Muscle layer of duodenum (tissue), 2 donors: ENCODE measurements around the gene CLDN3.
A peak's percentile ranks its signal among the peaks of the same experiment; 100 is the strongest.
"Not testable (repeated sequence)": the region's sequence is repeated elsewhere in the genome, so short reads cannot be mapped to it uniquely, and the experiment has no call there.

ENCODE experiments used
- H3K27ac ChIP-seq: one replicate; pipeline ENCODE4 v1.7.0; 2013; ENCODE audit warnings: mild to moderate bottlenecking, low read length
- H3K27me3 ChIP-seq: one replicate; pipeline ENCODE4 v1.7.0; 2013; ENCODE audit warnings: low read depth, mild to moderate bottlenecking, control low read depth, low read length
- H3K36me3 ChIP-seq, 2 donors: one replicate each; pipeline ENCODE4 v1.7.0; 2013; ENCODE audit warnings: low read length in 2 of 2, control low read depth in 1 of 2, mild to moderate bottlenecking in 1 of 2; ENCODE audit not compliant: insufficient read depth in 2 of 2, control insufficient read depth in 1 of 2
- H3K4me1 ChIP-seq, 2 donors: one replicate each; pipeline ENCODE4 v1.7.0; 2013; ENCODE audit warnings: low read length in 2 of 2, mild to moderate bottlenecking in 2 of 2, control low read depth in 1 of 2, moderate library complexity in 1 of 2; ENCODE audit not compliant: insufficient read depth in 2 of 2, control insufficient read depth in 1 of 2
- H3K4me3 ChIP-seq, 2 donors: one replicate each; pipeline ENCODE4 v1.7.0; 2013; ENCODE audit warnings: low read length in 2 of 2, low read depth in 1 of 2, mild to moderate bottlenecking in 1 of 2
- H3K9me3 ChIP-seq, 2 donors: one replicate each; pipeline ENCODE4 v1.7.0; 2013; ENCODE audit warnings: low read length in 2 of 2, control low read depth in 1 of 2, mild to moderate bottlenecking in 1 of 2; ENCODE audit not compliant: control insufficient read depth in 1 of 2
- donor health status: healthy.

CLDN3 gene

GRCh38 chr7:73796656-73797055, 26.6 kb upstream of the CLDN3 start:
- not testable (repeated sequence) for H3K9me3 ChIP-seq, H3K27ac ChIP-seq, H3K4me1 ChIP-seq, H3K27me3 ChIP-seq, H3K36me3 ChIP-seq, H3K4me3 ChIP-seq

GRCh38 chr7:73795188-73795587, 25.1 kb upstream of the CLDN3 start:
- not testable (repeated sequence) for H3K4me1 ChIP-seq, H3K27ac ChIP-seq

GRCh38 chr7:73791170-73791690, 21.2 kb upstream of the CLDN3 start:
- H3K36me3 ChIP-seq, H3K27ac ChIP-seq, H3K27me3 ChIP-seq, H3K4me3 ChIP-seq, H3K4me1 ChIP-seq, H3K9me3 ChIP-seq: not testable (repeated sequence)

More at GRCh38 chr7:73795188-73795587, 25.1 kb upstream of the CLDN3 start:
- not testable (repeated sequence) for H3K9me3 ChIP-seq, H3K27me3 ChIP-seq, H3K36me3 ChIP-seq, H3K4me3 ChIP-seq

GRCh38 chr7:73789051-73789450, 19.0 kb upstream of the CLDN3 start:
- Histone ChIP-seq H3K27me3 (no peaks in the 10 kb centered on the region), H3K4me3 (no peak overlapping the region)

GRCh38 chr7:73787786-73788048, 17.6 kb upstream of the CLDN3 start:
- H3K4me3 ChIP-seq, H3K4me1 ChIP-seq, H3K9me3 ChIP-seq, H3K36me3 ChIP-seq, H3K27ac ChIP-seq, H3K27me3 ChIP-seq: not testable (repeated sequence)

More at GRCh38 chr7:73789051-73789450, 19.0 kb upstream of the CLDN3 start:
- no peaks in the 10 kb centered on the region for H3K9me3 ChIP-seq
- no peak overlapping the region for H3K27ac ChIP-seq
- no peaks in the 10 kb centered on the region for H3K36me3 ChIP-seq
- no peaks in the 10 kb centered on the region for H3K4me1 ChIP-seq

GRCh38 chr7:73786588-73786987, 16.5 kb upstream of the CLDN3 start:
- H3K4me3 ChIP-seq, result no peak overlapping the region
- no peaks in the 10 kb centered on the region for H3K4me1 ChIP-seq
- H3K27ac ChIP-seq, result no peak overlapping the region
- H3K36me3 ChIP-seq, result no peaks in the 10 kb centered on the region
- H3K9me3 ChIP-seq, result no peaks in the 10 kb centered on the region
- H3K27me3 ChIP-seq, result no peaks in the 10 kb centered on the region

GRCh38 chr7:73779517-73779916, 9.4 kb upstream of the CLDN3 start:
- no peaks in the 10 kb centered on the region for H3K9me3 ChIP-seq
- no peaks in the 10 kb centered on the region for H3K27me3 ChIP-seq
- H3K36me3 ChIP-seq, result no peaks in the 10 kb centered on the region
- H3K4me1 ChIP-seq, result no peaks in the 10 kb centered on the region
- no peak overlapping the region for H3K27ac ChIP-seq
- H3K4me3 ChIP-seq, result no peak overlapping the region

GRCh38 chr7:73778801-73779389, 8.8 kb upstream of the CLDN3 start:
- H3K4me3 ChIP-seq, result no peak overlapping the region
- no peaks in the 10 kb centered on the region for H3K4me1 ChIP-seq
- H3K36me3 ChIP-seq, result no peaks in the 10 kb centered on the region
- H3K27me3 ChIP-seq, result no peaks in the 10 kb centered on the region
- H3K27ac ChIP-seq, result no peak overlapping the region
- H3K9me3 ChIP-seq, result no peaks in the 10 kb centered on the region

- Histone ChIP-seq H3K36me3 (no peaks in the 10 kb centered on the region), H3K27ac (no peak overlapping the region), H3K27me3 (peaks cover 4% of the 10 kb centered on the region), H3K4me1 (peaks cover 0 to 9% of the 10 kb centered on the region in 2 donors), H3K4me3 (no peak overlapping the region), H3K9me3 (no peaks in the 10 kb centered on the region)
These were observed 4.9 kb upstream of the CLDN3 start for GRCh38 chr7:73774923-73775322.

GRCh38 chr7:73773700-73774517, 3.8 kb upstream of the CLDN3 start:
- Histone ChIP-seq H3K27me3 (peaks cover 11% of the 10 kb centered on the region), H3K4me1 (peaks cover 0 to 14% of the 10 kb centered on the region in 2 donors), H3K4me3 (no peak overlapping the region), H3K27ac (peak overlapping the region; percentile 73), H3K9me3 (no peaks in the 10 kb centered on the region), H3K36me3 (no peaks in the 10 kb centered on the region)

GRCh38 chr7:73770860-73771670, 995 bp upstream of the CLDN3 start:
- Histone ChIP-seq H3K36me3 (no peaks in the 10 kb centered on the region), H3K4me3 (peak overlapping the region; percentile 30 to 48), H3K27me3 (peaks cover 11% of the 10 kb centered on the region), H3K4me1 (peaks cover 0 to 19% of the 10 kb centered on the region in 2 donors), H3K9me3 (no peaks in the 10 kb centered on the region), H3K27ac (peak overlapping the region; percentile 80)
